Ramos (cell line): ENCODE results near the gene RAC2.
"Not testable (repeated sequence)": the region's sequence is repeated elsewhere in the genome, so short reads cannot be mapped to it uniquely, and the experiment has no call there.

Experiments
- in situ Hi-C: fragments of 300-500 bp; cut with MboI; formaldehyde crosslinking; loops from one replicate; pipeline ENCODE4 v1.14.3; 2022; ENCODE audit warnings: low sequenced_read_pairs; ENCODE audit not compliant: unreplicated experiment

Gene RAC2

DNA sequence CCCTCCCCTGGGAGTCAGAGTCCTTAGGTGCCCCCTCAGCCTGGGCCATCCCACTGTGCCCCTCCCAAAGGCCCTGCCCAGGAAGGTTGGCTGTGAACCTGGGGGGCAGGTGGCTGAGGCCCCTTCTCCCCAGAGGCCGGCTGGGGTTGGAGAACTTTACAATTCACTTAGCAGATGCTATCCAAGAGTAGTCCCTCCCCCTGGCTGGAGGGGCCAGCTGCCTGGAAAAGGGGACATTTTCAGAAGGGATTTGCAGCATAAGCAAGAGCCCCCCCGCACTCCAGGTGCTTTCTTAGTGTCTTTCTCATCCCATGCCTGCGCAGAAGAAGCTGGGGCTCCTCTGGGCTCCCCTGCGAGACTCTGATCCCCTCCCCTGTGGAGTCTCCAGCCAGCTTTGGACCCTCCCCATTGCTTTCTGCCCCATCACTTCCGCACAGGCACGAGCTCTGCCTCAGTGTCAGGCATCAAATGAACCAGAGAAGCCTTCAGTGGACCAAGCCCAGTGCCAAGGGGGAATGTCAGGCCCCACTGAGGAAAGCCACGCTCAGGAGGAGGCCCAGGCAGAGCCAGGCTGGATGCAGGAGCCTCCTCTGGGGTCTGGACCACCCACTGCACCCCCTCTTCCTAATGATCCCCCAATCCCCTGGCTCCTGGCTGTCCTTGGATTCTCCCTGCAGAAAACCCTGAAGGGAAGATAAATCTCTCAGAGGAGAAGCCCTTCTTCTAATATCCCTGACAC is 35.5 kb downstream of the RAC2 start:
- in situ Hi-C loops: no loop called here

DNA sequence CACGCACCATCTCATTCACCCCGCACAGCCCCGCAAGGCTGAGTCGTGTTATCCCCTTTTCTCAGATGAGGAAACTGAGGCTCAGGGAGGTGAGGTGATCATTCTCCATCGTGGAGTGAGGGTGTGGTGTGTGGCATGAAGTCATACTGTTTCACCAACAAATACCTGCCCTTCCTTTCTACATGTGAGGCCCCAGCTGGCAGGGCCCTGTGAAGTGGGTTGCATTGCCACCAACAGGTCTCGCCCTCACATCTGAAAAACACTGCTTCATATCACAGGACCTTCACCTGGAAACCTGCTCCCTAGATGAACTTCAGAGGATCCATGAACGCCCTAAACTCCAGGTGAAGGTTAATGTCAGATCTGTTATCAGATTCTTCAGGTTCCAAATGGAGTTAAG is 36.1 kb downstream of the RAC2 start:
- in situ Hi-C loops: no loop called here

DNA sequence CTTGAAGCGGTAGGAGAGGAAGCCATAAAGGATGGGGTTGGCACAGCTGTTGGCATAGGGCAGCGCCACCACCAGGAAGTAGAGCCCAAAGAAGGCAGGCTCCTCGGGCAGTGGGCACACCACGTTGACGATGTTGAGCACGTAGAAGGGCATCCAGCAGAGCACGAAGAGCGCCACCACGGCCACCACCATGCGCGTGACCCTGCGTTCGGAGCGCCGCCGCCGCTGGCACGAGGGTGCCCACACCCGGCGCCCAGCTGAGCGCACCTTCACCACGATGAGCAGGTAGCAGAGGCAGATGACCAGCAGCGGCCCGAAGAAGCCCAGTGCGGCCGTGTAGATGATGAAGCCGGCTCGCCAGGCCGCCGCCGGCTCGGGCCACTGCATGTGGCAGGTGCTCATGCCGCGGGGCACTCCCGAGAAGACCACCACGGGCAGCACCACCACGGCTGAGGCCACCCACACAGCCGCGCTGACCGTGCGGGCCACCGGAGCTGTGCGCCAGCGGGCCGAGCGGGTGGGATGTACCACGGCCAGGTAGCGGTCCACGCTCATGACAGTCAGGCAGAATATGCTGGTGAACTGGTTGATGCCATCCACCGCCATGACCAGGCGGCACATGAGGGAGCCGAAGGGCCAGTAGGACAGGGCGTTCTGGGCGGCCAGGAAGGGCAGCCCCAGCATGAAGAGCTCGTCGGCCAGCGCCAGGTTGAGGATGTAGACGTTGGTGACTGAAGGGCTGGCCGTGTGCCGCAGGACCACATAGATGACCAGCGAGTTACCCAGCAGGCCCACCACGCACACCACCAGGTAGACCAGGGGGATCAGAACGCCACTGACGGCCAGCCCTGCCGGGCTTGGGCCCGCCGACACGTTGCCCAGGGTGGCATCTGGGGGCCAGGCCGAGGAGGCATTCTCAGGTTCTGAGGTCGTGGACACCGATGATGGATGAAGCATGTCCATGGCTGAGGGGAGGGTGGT is 36.9 kb downstream of the RAC2 start:
- in situ Hi-C loops: no loop called here

DNA sequence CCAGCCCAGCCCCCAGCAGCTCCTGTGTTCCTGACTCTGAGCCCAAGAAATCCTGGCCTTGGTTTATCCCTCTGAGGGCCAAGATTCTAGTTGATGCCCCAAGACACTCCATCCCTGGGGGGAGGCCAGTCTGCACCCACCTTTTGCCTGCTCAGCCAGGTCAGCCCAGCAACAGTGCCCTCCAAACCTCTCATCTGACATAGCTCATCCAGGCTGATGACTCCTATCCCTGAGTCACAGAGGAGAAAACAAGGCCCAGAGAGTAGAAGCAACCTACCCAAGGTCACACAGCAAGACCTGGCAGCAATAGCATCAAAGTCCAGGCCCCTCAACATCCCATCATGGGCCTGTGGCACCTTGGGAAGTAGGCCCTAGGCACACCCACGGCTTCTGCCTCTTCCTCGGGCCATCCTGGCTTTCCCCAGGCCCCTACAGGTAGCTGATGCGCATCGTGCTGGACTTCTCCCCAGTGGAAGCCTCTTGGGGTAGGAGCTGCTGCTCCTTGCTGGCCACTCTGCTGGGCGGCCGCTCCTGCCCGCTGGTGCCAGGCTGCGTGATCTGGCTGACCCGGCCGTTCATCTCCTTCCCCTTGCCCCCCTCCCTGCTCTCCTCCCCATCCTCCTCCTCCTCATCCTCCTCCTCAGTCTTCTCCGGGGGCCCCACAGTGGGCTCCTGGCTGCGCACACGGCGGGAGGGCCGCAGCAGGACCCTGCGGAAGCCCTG is 37.8 kb downstream of the RAC2 start:
- in situ Hi-C loops: no loop called here

DNA sequence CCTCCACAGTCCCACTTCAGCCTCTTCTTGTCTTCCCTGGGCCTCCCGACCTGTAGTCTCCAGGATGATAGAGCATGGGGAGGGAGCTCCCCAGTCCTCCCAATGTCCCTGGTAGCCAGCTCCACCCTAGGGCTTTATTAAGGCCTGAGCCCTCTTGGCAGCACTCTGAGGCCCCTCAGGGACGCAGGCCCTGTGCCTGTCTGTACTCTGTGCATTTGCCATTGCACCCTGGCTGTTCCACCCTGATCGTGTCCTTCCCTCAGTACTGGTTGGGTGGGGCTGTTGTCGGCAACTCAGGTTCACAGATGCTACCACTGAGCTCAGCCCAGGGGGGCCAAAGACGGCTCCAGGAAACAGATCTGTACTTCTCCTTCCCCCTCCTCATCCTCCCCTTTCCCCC is 39.0 kb downstream of the RAC2 start:
- in situ Hi-C loops: no loop called here

DNA sequence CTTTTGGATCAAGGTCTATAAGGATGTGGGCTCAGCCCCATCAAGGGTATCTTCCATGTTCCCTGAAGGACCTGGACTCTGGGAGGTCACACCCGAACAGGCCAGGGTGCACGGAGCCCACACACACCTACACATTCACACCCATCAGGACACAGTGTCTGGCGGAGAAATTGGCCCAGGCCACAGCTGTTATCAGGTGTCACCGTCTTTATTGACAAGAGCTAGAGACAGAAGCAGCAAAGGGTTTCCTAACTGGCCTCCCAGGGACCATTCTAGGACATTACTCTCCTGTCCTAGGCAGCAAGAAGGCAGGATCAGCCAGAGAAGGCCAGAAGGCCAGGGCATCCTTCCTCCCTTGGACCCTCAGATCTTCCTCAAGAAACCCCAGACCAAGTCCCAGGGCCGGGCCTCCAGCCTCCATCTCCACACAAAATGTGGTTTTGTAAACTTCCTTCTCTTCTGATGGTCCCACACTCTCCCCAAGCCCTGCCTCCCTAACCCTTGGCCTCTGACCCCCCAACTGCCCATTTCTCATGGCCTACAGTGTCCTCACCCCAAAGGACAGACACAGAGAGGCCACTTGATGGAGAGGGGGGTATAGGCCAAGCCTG is 39.9 kb downstream of the RAC2 start:
- in situ Hi-C loops: no loop called here

DNA sequence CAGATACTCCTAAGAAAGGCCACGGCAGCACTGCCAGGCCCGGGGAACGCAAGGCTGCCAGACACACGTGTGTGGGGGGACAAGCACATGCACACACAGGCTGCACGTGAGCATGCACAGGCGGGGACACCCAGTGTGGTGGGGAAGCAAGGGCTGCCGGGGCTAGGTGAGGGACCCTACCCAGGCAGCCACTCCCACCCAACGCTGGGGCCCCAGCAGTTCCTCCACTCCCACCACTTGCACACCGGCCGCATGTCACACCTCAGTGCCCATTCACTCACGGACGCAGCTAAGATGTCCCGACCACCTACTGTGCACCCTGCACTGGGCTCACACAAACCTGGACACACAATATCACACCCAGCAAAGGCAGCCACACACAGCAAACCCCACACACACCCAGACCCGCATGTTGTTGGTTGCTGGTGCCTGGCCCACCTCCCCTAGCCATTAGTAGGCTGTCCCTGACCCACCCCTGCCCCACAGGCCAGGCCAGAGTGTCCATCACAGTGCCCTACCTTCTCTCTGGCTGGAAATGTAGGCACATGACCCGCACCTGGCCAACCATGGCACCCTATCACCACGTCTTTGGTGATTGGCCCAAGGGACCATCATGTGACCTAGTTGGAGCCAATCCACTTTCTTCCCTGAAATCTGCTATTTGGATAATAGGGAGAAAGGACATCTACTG is 40.6 kb downstream of the RAC2 start:
- in situ Hi-C loops: no loop called here

DNA sequence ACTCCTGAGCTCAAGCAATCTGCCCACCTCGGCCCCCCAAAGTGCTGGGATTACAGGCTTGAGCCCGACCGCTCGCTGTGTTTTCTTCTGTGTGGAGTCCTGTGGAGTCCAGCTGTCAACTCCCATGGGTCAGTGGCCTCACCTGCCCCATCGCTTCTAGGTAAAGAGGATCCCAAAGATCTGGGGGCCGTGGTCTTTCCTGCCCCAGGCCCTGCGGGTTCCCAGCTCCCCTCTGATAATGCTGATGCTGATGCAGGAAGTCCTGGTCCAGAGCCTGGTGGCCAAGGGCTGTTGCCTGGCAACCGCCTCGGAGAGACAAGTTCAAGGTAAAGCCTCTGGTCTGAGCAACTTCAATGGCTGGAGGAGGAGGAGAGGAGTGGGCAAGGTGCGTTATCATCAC is 41.4 kb downstream of the RAC2 start:
- in situ Hi-C loops: no loop called here

DNA sequence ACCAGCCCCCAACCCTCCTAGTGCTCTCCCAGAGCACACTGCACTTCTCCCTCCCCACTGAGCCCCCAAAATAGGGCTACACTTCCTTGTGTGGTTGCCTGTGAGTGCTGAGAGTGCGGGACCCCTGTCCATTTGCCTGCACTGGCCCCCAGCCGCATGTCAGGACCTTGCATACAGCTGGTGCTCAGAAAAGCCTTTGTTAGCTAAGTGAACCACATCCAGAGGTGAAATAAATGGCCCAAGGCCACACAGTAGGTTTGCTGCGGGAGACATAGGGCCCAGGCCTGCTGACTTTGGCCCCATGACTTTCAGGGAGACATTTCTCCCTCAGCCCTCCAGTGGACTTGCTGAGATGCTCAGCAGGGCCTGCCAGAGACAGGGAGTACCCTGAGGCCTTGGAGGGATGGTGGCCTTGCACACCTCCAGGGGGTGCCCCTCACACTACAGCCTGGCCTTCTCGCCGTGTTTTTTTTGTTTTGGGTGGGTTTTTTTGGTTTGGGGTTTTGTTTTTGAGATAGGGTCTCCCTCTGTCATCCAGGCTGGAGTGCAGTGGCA is 42.0 kb downstream of the RAC2 start:
- in situ Hi-C loops: no loop called here

DNA sequence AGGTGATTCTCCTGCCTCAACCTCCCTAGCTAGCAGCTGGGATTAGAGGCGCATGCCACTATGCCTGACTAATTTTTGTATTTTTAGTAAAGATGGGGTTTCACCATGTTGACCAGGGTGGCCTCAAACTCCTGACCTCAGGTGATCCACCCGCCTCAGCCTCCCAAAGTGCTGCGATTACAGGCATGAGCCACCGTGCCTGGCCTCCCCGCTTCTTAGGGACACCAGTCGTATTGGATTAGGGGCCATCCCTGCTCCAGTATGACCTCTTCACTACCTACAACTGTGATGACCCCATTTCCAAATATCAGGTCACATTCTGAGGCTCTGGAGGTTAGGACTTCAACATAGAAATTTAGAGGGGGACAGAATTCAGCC is 42.6 kb downstream of the RAC2 start:
- in situ Hi-C loops: not testable (repeated sequence)

DNA sequence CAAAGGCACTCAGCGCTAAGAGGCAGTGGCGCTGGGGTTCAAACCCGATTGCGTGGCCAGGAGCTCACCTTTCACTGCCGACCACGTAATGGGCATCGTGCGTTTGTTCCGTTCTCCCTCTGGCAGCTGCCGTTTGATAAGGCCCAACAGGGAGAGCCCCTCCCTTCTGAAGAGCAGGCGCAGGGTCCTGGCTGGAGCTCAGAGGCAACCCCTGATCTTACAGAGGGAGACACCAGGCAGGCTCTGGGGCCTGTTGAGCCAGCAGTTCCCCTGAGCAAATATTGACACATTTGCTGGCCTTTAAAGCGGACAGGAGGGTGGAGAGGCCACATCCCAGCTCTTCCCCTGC is 44.3 kb downstream of the RAC2 start:
- in situ Hi-C loops: no loop called here

DNA sequence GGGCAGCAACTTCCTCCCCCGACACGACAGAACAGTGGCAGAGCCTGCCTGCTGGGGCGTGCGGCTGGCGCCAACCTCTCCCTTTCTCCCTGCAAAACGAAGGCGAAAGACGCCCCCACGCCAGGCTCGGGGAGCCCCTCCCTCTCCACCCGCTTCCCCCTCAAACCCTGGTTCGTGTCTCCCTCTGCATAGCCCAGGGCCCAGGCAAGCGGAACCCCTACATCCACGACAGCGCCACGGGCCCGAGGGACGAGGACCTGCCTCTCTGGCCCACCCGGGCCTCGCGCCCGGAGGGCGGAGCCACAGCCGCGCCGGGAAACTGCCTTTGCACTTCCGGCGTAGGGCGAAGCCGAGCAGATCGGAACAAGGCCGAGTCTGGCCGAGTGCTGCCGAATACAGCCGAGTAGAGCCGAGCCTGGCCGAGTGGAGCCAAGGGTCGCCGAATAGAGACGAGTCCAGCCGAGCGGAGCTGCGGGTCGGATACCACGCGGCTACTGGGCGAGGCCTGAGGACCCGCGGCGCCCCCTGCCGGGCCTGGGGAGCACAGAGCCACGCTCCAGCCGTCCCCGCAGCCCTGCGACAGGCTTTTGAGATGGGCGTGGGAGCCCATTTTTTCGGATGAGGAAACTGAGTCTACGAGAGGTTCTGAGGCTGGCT is 44.8 kb downstream of the RAC2 start:
- in situ Hi-C loops: no loop called here

DNA sequence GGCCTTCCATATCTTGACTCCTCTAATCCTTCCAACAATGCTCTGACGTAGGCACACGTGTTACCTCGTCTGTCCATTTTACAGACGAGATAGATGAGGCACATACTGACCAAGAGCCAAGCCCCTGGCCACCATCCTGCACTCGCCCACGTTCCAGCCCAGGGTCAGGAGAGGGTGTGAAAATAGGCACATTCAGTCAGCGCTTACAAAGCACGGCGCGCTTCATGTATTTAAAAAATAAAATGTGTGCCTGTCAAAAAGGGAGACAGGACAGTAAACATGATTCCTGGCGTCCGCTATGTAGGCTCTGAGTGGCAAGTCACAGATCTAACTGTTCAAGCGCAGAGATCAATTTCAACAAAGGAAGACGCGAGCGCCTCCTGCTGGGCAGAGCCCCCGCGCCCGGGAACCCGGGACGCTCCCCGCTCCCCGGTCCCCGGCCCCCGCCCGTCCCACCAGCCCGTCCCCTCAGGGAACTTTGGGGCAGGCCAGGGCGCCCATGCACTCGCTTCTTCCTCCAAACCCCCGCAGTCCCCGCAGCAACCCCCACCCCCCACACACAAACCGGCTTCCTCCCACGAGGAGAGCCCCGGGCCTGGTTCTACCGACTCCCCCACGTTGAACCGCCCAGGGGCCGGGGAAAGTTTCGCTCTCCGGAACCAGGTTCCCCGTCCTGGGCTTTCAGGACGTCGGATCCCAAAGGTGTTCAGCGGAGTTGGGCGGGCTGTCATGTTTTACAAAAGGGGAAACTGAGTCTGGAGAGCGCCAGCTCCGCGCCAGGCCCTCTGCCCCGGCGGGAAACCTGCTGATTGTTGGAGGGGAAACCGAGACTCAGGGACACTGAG is 45.6 kb downstream of the RAC2 start:
- in situ Hi-C loops: no loop called here

DNA sequence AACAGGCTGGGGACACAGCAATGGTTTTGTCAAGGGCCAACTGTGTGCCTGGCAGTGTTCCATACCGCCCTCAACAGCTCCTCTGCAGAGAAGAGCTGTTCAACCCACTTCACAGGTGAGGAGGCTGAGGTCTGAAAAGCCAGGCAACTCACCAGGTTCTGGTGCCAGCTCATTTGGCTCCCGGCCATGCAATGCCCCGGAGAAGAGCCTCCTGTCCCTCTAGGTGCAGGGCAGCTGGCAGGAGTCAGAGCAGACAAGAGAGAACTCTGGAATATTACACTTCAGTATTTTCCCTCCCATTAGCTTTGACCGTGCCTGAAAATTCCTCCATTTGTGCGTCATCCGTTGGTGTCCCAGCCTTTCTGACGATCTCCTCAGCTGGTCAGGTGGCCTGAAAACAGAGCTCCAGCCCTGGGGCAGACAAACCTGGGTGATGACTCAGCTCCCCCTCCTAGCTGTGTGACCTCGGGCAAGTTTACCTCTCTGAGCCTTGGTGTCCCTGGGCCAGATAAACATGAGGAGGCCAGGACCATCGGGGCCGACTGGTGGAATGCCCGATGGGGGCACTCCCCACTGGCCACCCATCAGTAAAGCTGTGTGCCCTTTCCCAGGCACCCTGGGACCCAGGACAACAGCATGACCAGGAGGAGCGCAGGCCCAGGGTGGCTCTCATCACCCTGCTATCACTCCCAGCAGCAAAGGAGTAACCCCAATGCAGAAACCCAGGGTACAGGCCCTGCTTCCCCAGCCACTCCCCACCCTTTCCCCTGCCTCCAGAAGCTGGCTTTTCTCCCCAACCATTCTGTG is 46.4 kb downstream of the RAC2 start:
- in situ Hi-C loops: no loop called here

DNA sequence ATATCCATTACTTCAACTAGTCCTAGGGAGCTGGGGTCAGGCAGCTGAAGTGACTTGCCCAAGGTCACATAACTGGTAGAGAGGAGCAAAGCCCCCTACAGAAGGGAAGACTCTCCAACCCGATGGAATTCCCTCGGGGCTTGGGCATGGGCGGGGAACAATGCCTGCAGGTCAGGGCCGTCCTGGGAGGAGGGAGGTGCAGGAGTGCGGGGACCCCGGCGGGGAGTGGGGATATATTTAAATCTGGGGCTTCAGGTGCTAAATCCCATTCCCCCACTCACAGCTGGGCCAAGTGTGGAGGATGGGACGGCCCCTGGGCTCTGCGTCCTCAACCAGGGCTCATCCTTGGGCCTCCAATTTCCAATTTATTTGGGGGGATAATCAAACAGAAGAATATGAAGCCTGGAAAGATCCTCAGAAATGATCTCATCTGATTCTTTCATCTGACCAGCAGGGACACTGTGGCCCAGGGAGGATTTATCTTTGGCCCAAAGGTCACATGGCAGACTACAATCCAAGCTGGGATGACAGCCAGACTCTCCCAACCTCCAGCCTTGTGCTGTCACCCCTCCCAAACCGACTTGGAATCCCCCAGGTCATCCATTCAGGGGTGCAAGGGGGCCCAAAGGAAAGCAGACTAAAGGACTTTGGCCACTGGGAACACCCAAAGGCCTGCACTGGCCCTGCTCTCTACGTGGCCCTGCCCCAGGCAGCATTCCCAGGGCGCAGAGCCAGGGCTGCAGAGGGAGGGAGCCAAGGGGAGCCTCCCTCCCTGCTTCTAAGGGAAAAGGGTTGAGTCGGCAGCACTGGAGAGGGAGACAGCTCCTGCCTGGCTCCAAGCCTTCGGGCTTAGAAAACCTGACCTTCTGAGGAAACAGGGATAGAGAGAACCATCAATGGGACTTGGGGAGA is 47.3 kb downstream of the RAC2 start:
- in situ Hi-C loops: no loop called here

DNA sequence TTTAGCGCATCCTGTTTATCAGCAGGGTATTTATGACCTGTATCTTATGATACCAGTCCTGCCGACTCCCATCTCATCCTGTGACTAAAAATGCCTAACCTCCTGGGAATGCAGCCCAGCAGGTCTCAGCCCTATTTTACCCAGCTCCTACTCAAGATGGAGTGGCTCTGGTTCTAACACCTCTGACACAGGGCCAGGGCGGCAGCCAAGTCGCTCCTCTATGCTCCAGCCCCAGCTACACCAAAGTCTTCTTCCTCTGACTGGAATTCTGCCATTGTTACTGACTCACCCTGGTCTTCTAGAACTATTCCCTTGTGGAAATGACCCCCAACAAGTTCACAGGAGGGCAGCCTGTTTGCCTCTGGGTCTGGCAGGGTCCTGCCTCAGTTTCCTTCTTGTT is 48.1 kb downstream of the RAC2 start:
- in situ Hi-C loops: no loop called here

DNA sequence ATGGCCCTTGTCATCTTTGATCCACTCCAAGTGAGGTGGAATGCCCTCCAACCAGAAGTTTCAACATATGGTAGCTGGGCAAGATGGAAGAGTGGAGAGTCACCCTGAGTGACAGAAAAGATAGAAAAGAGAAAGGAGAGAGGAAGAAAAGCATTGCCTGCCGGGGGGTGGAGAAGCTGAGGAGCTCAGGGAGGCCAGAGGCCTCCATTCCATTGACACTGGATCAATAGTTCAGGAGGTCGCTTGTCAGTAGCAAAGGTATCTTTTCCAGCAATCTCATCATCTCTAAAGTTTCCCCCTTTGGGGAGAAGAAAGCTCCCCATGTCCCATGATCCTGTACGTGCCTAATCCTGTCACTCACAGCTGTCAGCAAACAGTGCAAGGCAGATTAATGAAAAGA is 49.3 kb downstream of the RAC2 start:
- in situ Hi-C loops: no loop called here
